Cardiac muscle cell (in vitro differentiated cells and primary cell): ENCODE measurements around the gene GRHL3. TPM values are rescaled to one million over a fixed set of nuclear protein-coding genes. Genes with fewer than 3 reads are reported as not detected.

Experiments
- DNase-seq, 2 donors: peaks; one replicate each; pipeline versions ENCODE4 v3.0.0 to v3.0.0-alpha.2; 2010 to 2017; ENCODE audit warnings: low read depth in 1 of 2, low spot score in 1 of 2
- H3K27ac ChIP-seq: fragments of 200-600 bp; sonication (generic); 2 replicates; pipeline ENCODE4 v1.5.1; 2016
- H3K27me3 ChIP-seq: fragments of 200-600 bp; sonication (generic); 2 replicates; pipeline ENCODE4 v1.6.0; 2016; ENCODE audit warnings: control low read depth
- H3K36me3 ChIP-seq: fragments of 200-600 bp; sonication (generic); 2 replicates; pipeline ENCODE4 v1.5.1; 2016; ENCODE audit warnings: control low read depth
- H3K4me1 ChIP-seq: fragments of 200-600 bp; sonication (generic); 2 replicates; pipeline ENCODE4 v1.8.1; 2017; ENCODE audit warnings: low read depth, mild to moderate bottlenecking, mixed run types
- H3K4me3 ChIP-seq: fragments of 200-600 bp; sonication (generic); 2 replicates; pipeline ENCODE4 v1.5.1; 2016; ENCODE audit warnings: mild to moderate bottlenecking
- H3K9me3 ChIP-seq: fragments of 200-600 bp; sonication (generic); 2 replicates; pipeline ENCODE4 v1.5.1; 2017; ENCODE audit warnings: low read depth, mild to moderate bottlenecking, control low read depth
- CTCF ChIP-seq: IDR thresholded peaks from 2 replicates; pipeline ENCODE4 v1.5.1; 2012; ENCODE audit warnings: low read depth, mild to moderate bottlenecking, low read length
- polyA plus RNA-seq: library from polyadenylated mRNA; unstranded; fragments of >200 nt; fragmentation: Nextera tagmentation; extraction: Ambion mirVana; gene quantifications from 2 replicates; pipeline ENCODE4 v1.2.1, GENCODE V29; 2016
- total RNA-seq: library from RNA; depleted of rRNA; stranded (reverse); fragments of >200 nt; gene quantifications from 2 replicates; pipeline ENCODE4 v1.2.3, GENCODE V29; 2016

GRHL3 gene
- total and polyA plus RNA-seq, 2 experiments from 2014 or later, result 0.54 TPM; not detected in 1

GRCh38 chr1:24403806-24404205, 84.6 kb downstream of the GRHL3 start:
- no peak overlapping the region for H3K27ac ChIP-seq
- TF ChIP-seq CTCF, result no peak
- H3K36me3 ChIP-seq, result no peaks in the 10 kb centered on the region
- no peaks in the 10 kb centered on the region for H3K9me3 ChIP-seq
- no peaks in the 10 kb centered on the region for H3K4me1 ChIP-seq
- H3K27me3 ChIP-seq, result no peaks in the 10 kb centered on the region
- DNase-seq, result no peak
- H3K4me3 ChIP-seq, result no peak overlapping the region

Other genes starting within 250 kb of the GRHL3 start
- 0.70 and 0.71 TPM in 2 replicates for gene MYOM3, start 207.2 kb upstream of the GRHL3 start, total RNA-seq
- gene MYOM3, start 207.2 kb upstream of the GRHL3 start, polyA plus RNA-seq, result 0.51 TPM in 1 of 2 replicates, not detected in the other
- 0.11 TPM in 1 of 2 replicates, not detected in the other for gene IL22RA1, start 176.2 kb upstream of the GRHL3 start, total RNA-seq
- not detected in 2 replicates for gene IL22RA1, start 176.2 kb upstream of the GRHL3 start, polyA plus RNA-seq
- 3.5 and 3.9 TPM in 2 replicates for gene IFNLR1, start 132.1 kb upstream of the GRHL3 start, total RNA-seq
- 9.4 and 15.2 TPM in 2 replicates for gene IFNLR1, start 132.1 kb upstream of the GRHL3 start, polyA plus RNA-seq
- 5.7 and 10.7 TPM in 2 replicates for gene STPG1, start 94.4 kb downstream of the GRHL3 start, total RNA-seq
- gene STPG1, start 94.4 kb downstream of the GRHL3 start, polyA plus RNA-seq, result 9.9 and 17.7 TPM in 2 replicates
- gene NIPAL3, start 96.4 kb downstream of the GRHL3 start, total RNA-seq, result 29.9 and 32.2 TPM in 2 replicates
- gene NIPAL3, start 96.4 kb downstream of the GRHL3 start, polyA plus RNA-seq, result 19.0 and 23.7 TPM in 2 replicates
- gene RCAN3, start 183.5 kb downstream of the GRHL3 start, total RNA-seq, result 8.4 and 9.9 TPM in 2 replicates
- 6.4 and 7.3 TPM in 2 replicates for gene RCAN3, start 183.5 kb downstream of the GRHL3 start, polyA plus RNA-seq
- 0.11 TPM in 1 of 2 replicates, not detected in the other for gene NCMAP, start 236.7 kb downstream of the GRHL3 start, total RNA-seq
- not detected in 2 replicates for gene NCMAP, start 236.7 kb downstream of the GRHL3 start, polyA plus RNA-seq